ENCODE data around the gene LTBP3.

DNA sequence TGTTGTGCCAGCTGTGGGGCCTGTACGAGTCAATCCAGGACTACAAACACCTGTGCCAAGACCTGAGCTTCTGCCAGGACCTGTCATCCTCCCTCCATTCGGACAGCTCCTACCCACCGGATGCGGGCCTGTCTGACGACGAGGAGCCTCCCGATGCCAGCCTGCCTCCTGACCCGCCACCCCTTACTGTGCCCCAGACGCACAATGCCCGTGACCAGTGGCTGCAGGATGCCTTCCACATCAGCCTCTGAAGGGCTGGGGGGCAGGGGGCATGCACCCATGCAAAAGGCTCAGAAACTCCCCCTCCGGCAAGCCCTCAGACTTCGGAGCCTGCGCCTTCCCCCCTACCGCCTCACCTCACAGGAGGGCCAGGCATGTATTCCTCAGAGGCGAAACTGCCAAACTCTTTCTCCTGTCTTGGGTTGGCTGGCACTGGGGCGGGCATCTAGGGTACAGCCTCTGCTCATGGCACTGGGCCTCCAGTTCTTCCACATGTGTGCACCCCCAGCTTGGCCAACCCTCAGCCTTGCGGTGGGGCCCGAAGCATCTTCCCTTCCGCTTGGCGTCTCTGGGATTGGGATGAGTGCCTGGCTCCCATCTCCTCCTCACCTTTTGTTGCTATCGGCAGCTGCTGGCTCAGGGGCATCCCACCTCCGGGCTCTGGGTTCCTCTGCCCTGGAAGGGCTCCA lies 15.4 kb upstream of the LTBP3 start:
- no peak for TF ChIP-seq POLR2A (IDR thresholded peaks at IDR 0.05; ENCODE audit: low read depth, low read length)
- TF ChIP-seq POLR2AphosphoS5 (IDR thresholded peaks at IDR 0.05; ENCODE audit: low read depth, low read length): no peak
- TF ChIP-seq TAF1 (IDR thresholded peaks at IDR 0.05; ENCODE audit: borderline replicate concordance, low read depth, low read length): no peak

Data from GM12892 (cell line).